Tibial nerve (tissue), 4 donors: ENCODE data around the gene PPFIBP2. TPM values are rescaled to one million over a fixed set of nuclear protein-coding genes. Genes with fewer than 3 reads are reported as not detected.

ENCODE experiments used
- DNase-seq, 2 donors: peaks; one replicate each; pipeline ENCODE4 v3.0.0-alpha.2; 2019; ENCODE audit warnings: low spot score in 2 of 2
- H3K27ac ChIP-seq, 4 donors: fragments of 200-600 bp; sonication (generic) in 3 of 4; one replicate each; pipeline ENCODE4 v1.5.1; 2017 to 2019; ENCODE audit warnings: mild to moderate bottlenecking in 1 of 4
- H3K27me3 ChIP-seq, 2 donors: fragments of 200-600 bp; sonication (generic) in 1 of 2; one replicate each; pipeline versions ENCODE4 v1.5.1 to v1.6.0; 2017 to 2019
- H3K36me3 ChIP-seq, 3 donors: fragments of 200-600 bp; sonication (generic); one replicate each; pipeline ENCODE4 v1.5.1; 2018 to 2019
- H3K4me1 ChIP-seq, 4 donors: fragments of 200-600 bp; sonication (generic) in 3 of 4; one replicate each; pipeline ENCODE4 v1.5.1; 2017 to 2019
- H3K4me3 ChIP-seq, 4 donors: fragments of 200-600 bp; sonication (generic) in 3 of 4; one replicate each; pipeline ENCODE4 v1.5.1; 2017 to 2019; ENCODE audit warnings: mild to moderate bottlenecking in 1 of 4, moderate library complexity in 1 of 4
- H3K9me3 ChIP-seq, 4 donors: fragments of 200-600 bp; sonication (generic) in 3 of 4; one replicate each; pipeline ENCODE4 v1.5.1; 2017 to 2019
- EP300 ChIP-seq, 2 donors: sonication (generic); formaldehyde crosslinking; IDR thresholded peaks; one replicate each; pipeline ENCODE4 v1.6.1; 2017; ENCODE audit warnings: antibody characterized with exemption in 2 of 2, mild to moderate bottlenecking in 1 of 2
- POLR2A ChIP-seq, 2 donors: fragments of 450-650 bp; IDR thresholded peaks; one replicate each; pipeline ENCODE4 v1.6.1; 2017; ENCODE audit warnings: antibody characterized with exemption in 2 of 2, mild to moderate bottlenecking in 2 of 2, moderate library complexity in 2 of 2
- WGBS, 2 donors: methylation state at CpG; one replicate each; pipeline ENCODE4 v1.1.5; 2018; 5-methylcytosine and 5-hydroxymethylcytosine counted together
- total RNA-seq, 4 donors: library from RNA; depleted of rRNA; stranded (reverse); fragments of >200 nt; gene quantifications; one replicate each; pipeline ENCODE4 v1.1.0, GENCODE V29; 2016
- TF ChIP-seq, protein P1 (sequence below), 5 experiments: fragments of 200-600 bp in 3 of 5; fragments of 450-650 bp in 2 of 5; sonication (generic) in 3 of 5; IDR thresholded peaks; one replicate each; pipeline ENCODE4 v1.5.1; 2016 to 2019; ENCODE audit warnings: antibody characterized with exemption in 5 of 5, mild to moderate bottlenecking in 3 of 5, moderate library complexity in 2 of 5

Gene PPFIBP2
- total RNA-seq, 4 donors from 2014 or later: 19.8 to 110 (median 29.2) TPM

GRCh38 chr11:7528514-7529049 is 14.8 kb downstream of the PPFIBP2 start:
- H3K27me3 ChIP-seq: no peaks in the 10 kb centered on the region
- TF ChIP-seq EP300 (IDR thresholded peaks at IDR 0.05): no peak
- TF ChIP-seq, protein P1, sequence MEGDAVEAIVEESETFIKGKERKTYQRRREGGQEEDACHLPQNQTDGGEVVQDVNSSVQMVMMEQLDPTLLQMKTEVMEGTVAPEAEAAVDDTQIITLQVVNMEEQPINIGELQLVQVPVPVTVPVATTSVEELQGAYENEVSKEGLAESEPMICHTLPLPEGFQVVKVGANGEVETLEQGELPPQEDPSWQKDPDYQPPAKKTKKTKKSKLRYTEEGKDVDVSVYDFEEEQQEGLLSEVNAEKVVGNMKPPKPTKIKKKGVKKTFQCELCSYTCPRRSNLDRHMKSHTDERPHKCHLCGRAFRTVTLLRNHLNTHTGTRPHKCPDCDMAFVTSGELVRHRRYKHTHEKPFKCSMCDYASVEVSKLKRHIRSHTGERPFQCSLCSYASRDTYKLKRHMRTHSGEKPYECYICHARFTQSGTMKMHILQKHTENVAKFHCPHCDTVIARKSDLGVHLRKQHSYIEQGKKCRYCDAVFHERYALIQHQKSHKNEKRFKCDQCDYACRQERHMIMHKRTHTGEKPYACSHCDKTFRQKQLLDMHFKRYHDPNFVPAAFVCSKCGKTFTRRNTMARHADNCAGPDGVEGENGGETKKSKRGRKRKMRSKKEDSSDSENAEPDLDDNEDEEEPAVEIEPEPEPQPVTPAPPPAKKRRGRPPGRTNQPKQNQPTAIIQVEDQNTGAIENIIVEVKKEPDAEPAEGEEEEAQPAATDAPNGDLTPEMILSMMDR (IDR thresholded peaks at IDR 0.05): no peak
- TF ChIP-seq POLR2A (IDR thresholded peaks at IDR 0.05): no peak
- H3K36me3 ChIP-seq: no peaks in the 10 kb centered on the region
- 80 to 85% methylated on average over 4 of the region's 4 CpGs for WGBS, 2 donors
- no peak for DNase-seq
- H3K4me3 ChIP-seq: no peak overlapping the region
- peaks cover 0 to 24% (median 20%) of the 10 kb centered on the region in 4 donors for H3K4me1 ChIP-seq
- H3K27ac ChIP-seq: no peak overlapping the region
- H3K9me3 ChIP-seq: no peaks in the 10 kb centered on the region

DNA sequence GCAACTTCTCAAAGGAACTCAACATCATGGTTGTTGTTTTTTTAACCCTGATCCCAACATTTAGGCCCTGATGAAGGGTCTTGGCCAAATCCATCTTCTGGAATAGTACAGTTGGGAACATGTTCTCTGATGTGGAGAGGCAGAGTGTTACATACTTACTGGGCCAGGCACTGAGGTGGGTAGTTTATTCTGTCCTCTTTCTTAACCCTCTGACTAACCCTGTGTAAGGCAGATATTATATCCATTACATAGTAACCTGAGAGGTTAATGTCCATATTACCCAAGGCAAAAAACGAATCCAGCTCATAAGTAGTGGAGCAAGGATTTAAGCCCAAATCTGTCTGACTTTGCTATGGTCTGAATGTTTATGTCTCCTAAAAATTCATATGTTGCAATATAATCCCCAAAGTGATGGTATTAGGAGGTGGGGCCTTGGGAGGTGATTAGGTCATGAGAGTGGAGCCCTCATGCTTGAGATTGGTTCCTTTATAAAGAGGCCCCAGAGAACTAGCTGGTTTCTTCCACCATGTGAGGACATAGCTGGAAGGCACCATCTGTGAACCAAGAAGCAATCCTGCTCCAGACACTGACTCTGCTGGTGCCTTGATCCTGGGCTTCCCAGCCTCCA is 16.3 kb downstream of the PPFIBP2 start:
- Histone ChIP-seq H3K4me1 (peaks cover 0 to 10% (median 6%) of the 10 kb centered on the region in 4 donors), H3K9me3 (no peaks in the 10 kb centered on the region), H3K36me3 (no peaks in the 10 kb centered on the region), H3K27me3 (no peaks in the 10 kb centered on the region), H3K4me3 (no peak overlapping the region), H3K27ac (no peak overlapping the region)
- DNase-seq: no peak
- no peak for TF ChIP-seq EP300 (IDR thresholded peaks at IDR 0.05)
- TF ChIP-seq, protein P1 (IDR thresholded peaks at IDR 0.05): no peak
- TF ChIP-seq POLR2A (IDR thresholded peaks at IDR 0.05): no peak
- WGBS, 2 donors: 88 to 94% methylated on average over 1 of the region's 1 CpG

DNA sequence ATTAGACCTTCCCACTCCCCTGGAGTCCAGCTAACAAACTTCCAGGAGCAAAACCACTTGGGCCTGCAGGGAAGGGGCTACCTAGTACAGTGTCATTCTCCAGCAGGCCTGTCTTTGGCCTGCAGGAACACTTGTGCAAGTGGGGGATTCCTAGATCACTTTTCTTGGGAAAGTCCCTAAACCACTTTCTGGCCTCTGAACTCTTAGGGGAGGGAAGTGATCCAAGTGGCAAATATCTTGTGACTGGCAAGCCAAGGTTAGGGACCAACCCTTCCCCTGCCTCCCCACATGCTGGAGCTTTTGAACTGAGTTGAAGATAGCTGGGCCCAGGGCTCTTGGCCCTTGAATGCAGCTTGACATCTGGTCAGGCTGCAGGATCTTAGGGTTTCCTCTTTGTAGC is 17.2 kb downstream of the PPFIBP2 start:
- Histone ChIP-seq H3K4me3 (no peak overlapping the region), H3K36me3 (no peaks in the 10 kb centered on the region), H3K27ac (no peak overlapping the region), H3K9me3 (no peaks in the 10 kb centered on the region), H3K4me1 (peaks cover 0 to 10% (median 6%) of the 10 kb centered on the region in 4 donors), H3K27me3 (no peaks in the 10 kb centered on the region)
- no peak for DNase-seq
- TF ChIP-seq POLR2A (IDR thresholded peaks at IDR 0.05) (no peak), EP300 (IDR thresholded peaks at IDR 0.05) (no peak)
- TF ChIP-seq, protein P1 (IDR thresholded peaks at IDR 0.05): no peak

- Histone ChIP-seq H3K27me3 (no peaks in the 10 kb centered on the region), H3K4me1 (peaks cover 0 to 10% (median 7%) of the 10 kb centered on the region in 4 donors), H3K9me3 (no peaks in the 10 kb centered on the region), H3K36me3 (no peaks in the 10 kb centered on the region), H3K4me3 (no peak overlapping the region), H3K27ac (no peak overlapping the region)
- WGBS, 2 donors: 71 to 79% methylated on average over 8 of the region's 8 CpGs
- no peak for DNase-seq
- no peak for TF ChIP-seq POLR2A (IDR thresholded peaks at IDR 0.05)
- TF ChIP-seq, protein P1 (IDR thresholded peaks at IDR 0.05): no peak
- no peak for TF ChIP-seq EP300 (IDR thresholded peaks at IDR 0.05)
These were observed 18.8 kb downstream of the PPFIBP2 start for GRCh38 chr11:7532405-7533145.
